Epithelial cell of esophagus (primary cell): Measurements from ENCODE around the gene NEFH.

Experiments used
- DNase-seq: peaks from one replicate; pipeline ENCODE4 v3.0.0; 2010; ENCODE audit warnings: low read depth
- H3K4me3 ChIP-seq: 2 replicates; pipeline ENCODE4 v1.5.1; 2011; ENCODE audit warnings: mild to moderate bottlenecking, low read length, control low read depth
- TF ChIP-seq, protein P1 (sequence below): IDR thresholded peaks from 2 replicates; pipeline ENCODE4 v1.5.1; 2011; ENCODE audit warnings: low read depth, mild to moderate bottlenecking, low read length, control low read depth, inconsistent platforms; ENCODE audit not compliant: insufficient read depth; ENCODE audit errors: missing control alignments

NEFH gene

DNA sequence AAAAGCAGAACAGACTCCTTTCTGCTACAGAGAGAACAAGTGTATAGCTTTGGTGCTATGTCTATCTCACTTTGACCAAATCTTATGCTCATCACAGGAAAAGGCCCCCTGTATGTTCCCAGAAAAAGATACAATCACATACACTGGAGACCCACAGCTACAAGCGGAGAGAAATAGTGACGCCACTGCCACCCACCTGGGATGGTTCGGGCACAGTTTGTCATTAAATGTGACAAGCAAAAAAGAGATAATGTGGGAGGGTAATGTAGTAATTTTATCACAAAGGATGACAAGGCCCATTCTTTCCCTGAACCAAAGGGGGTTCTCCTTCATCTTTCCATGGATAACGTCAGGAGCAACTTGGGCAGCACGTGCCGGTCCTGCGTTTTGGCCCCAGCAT is 41.5 kb downstream of the NEFH start:
- TF ChIP-seq, protein P1, sequence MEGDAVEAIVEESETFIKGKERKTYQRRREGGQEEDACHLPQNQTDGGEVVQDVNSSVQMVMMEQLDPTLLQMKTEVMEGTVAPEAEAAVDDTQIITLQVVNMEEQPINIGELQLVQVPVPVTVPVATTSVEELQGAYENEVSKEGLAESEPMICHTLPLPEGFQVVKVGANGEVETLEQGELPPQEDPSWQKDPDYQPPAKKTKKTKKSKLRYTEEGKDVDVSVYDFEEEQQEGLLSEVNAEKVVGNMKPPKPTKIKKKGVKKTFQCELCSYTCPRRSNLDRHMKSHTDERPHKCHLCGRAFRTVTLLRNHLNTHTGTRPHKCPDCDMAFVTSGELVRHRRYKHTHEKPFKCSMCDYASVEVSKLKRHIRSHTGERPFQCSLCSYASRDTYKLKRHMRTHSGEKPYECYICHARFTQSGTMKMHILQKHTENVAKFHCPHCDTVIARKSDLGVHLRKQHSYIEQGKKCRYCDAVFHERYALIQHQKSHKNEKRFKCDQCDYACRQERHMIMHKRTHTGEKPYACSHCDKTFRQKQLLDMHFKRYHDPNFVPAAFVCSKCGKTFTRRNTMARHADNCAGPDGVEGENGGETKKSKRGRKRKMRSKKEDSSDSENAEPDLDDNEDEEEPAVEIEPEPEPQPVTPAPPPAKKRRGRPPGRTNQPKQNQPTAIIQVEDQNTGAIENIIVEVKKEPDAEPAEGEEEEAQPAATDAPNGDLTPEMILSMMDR = no peak
- H3K4me3 ChIP-seq = no peak overlapping the region
- DNase-seq = no peak

DNA sequence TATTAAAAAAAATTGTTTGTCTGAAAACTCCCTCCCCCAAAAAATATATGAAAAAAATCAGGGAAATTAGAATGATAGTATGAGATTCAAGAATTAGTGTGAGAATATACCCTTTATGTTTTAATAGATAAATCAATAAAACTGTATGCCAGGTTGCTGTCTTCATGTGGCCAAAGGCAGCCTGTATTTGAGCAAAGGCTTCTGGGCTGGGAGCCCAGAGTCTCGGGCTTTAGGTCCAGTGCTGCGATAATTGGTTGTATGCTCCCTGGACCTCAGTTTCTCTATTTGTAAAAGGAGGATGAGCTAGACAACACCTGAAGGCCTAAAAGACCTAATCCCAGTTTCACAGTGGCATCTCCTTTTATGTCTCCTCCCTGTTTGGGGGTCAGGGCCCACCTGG is 43.7 kb downstream of the NEFH start:
- no peak for DNase-seq
- H3K4me3 ChIP-seq = no peak overlapping the region
- TF ChIP-seq, protein P1 = no peak

DNA sequence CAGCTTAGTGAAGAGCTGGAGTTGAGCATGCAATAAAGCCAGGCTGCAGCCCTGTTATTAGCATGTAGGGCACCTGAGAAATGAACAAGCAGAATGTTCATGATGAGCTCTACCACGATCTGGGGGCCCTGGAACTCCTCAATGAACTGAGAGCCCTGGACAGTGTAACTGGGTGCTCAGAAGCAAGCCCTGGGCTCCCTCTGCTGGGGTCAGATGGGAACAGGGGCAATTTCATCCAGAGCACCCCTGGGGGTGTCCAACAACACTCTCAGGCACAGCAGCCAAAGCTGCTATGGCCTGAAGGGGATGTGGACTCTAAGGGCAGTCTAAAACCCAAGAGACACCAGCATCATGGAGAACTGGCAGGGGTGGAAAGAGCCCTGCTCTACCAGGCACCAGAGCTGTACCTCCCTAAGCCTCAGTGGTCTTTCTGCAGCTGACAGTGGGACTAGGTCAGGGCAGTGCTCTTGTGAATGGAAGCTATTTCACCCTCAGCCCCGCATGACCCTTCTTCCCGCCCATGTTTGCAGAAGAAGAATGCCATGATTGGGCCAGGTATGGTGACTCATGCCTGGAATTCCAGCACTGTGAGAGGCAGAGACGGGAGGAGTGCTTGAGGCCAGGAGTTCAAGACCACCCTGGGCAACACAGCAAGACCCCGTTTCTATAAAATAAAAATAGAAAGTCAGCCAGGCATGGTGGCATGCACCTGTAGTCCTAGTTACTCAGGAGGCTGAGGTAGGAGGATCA is 44.6 kb downstream of the NEFH start:
- TF ChIP-seq, protein P1 = peak; percentile 51
- DNase-seq = peak; percentile 24
- no peak overlapping the region for H3K4me3 ChIP-seq

DNA sequence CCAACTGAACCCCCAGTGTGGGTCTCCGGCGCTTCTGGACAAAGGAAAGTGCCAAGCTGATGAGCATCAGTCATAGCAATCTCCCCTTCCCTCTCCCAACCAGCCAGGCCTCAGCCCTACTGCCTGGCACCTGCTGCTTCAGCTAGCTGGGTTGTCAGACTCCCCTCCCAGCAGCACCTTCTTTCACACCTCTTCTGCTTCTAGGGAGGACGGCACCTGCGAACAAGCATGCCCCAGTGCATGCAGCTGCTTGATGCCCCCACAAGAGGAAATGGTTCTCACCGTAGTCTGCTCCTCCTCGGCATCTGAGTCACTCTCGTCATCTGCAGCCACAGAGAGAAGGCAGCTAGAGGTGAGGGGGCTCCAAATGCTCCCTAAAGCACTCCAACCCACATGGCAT is 48.1 kb downstream of the NEFH start:
- no peak for DNase-seq
- no peak overlapping the region for H3K4me3 ChIP-seq
- TF ChIP-seq, protein P1 = no peak

DNA sequence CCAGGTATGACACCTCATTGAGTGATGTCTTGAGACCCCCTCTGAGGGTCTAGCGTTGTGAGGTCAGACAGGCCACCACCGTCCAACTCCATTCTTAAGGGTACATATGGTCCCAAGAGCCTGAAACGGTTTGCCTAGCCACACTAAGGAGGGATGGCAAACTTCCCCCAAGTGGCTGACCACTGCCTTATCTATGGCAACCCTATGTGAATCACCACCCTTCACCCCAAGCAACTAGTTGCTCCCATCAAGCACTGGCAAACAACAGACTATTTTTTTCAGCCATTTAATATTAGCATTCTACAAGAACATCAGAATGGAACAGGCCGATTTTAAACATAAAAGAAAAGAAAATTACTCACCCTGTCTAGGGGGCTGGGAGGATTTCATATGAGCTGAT is 50.7 kb downstream of the NEFH start:
- no peak for DNase-seq
- TF ChIP-seq, protein P1 = no peak

DNA sequence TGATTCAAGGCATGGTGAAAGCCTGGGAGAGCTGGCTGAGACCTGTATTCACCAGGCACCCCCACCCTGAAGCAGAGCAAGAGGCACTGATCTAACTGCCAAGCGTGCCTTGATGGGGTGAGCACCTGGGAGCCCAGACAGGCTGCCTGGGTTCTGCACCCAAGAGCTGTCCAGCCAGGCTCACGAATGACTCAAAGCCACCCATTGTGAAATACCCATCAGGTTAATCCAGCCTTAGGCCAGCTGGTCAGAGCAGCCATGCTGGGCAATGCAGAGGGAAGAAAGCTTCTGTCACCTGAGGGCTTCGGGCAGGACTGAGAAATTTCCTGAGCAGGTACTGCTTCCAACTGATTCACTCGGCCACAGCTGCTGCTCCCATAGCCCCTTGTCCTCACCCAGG is 51.4 kb downstream of the NEFH start:
- TF ChIP-seq, protein P1 = no peak
- peak; percentile 16 for DNase-seq
- no peak overlapping the region for H3K4me3 ChIP-seq

More for the DNA sequence above, 50.7 kb downstream of the NEFH start:
- no peak overlapping the region for H3K4me3 ChIP-seq

DNA sequence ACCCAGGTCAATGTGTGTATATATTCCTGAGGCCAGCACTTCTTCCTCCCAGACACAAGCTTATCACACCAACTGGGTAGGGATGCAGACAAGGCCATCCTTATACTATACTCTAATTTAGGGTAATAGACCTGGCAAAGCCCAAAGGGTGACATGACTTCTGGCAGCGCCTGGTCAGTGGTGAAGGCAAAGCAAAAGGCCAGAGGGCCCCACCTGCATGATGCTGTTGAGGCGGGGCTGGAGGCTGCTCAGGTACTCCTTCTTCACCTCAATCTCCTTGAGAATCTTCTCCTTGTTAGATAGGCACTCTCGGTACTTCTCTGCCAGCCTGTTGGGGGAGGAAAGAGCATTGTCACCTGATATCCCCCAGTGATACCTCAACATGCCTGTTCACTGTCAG is 56.4 kb downstream of the NEFH start:
- no peak overlapping the region for H3K4me3 ChIP-seq
- TF ChIP-seq, protein P1 = no peak
- DNase-seq = no peak
